ENCODE results near the gene DDX46. TPM values are rescaled to one million over a fixed set of nuclear protein-coding genes. Genes with fewer than 3 reads are reported as not detected.
A peak's percentile ranks its signal among the peaks of the same experiment; 100 is the strongest.
"Not testable (repeated sequence)": the region's sequence is repeated elsewhere in the genome, so short reads cannot be mapped to it uniquely, and the experiment has no call there.

The DDX46 gene
- total RNA-seq, 1 donor from 2014 or later = 21.8 TPM

DNA sequence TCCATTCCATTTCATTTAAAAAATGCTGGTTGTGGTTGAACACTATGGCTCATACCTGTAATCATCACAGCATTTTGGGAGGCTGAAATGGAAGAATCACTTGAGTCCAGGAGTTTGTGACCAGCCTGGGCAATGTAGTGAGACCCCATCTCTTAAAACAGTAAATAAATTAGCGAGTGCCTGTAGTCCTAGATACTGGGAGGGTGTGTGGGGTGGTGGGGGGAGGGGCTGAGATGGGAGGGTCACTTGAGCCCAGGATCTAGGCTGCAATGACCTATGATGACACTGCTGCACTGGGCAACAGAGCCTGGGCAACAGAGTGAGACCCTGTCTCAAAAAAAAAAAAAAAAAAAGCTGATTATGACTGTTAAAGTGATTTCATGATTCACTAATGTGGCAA, 29.1 kb downstream of the DDX46 start:
- DNase-seq = no peak

DNA sequence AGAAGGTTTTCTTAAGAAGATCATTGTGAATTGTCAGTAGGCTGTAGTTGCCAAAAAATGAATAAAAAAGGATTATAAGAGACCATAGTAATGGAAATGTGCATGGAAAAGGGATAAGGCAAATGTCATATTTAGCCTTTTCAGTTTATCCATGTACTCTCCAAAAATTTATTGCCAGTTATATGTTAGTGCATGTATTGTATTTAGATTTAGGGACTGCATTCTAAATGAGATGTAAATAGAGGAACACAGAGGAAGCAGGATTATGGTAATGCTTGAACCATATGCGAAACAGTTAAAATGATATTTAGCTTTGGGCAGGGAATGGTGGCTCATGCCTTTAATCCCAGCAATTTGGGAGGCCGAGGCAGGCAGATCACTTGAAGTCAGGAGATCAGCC, 33.0 kb downstream of the DDX46 start:
- no peak for DNase-seq

GRCh38 chr5:134792286-134792685, 33.7 kb downstream of the DDX46 start:
- no peak for DNase-seq

DNA sequence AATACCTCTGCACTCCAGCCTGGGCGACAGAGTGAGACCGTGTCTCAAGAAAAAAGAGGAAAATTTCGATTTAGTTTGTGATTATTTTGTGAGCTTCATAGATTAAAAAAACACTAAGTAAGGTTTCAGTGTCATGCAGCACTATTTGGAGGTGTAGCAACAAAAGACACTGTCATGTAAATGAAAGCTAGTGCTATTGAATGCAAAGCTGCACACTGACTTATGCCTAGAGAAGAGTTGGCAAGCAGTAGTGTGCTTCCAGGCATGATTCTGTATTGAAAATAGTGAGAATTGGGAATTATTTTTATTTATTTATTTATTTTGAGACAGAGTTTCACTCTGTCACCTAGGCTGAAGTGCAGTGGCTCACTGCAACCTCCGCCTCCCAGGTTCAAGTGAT, 34.5 kb downstream of the DDX46 start:
- no peak for DNase-seq

GRCh38 chr5:134794082-134794481, 35.5 kb downstream of the DDX46 start:
- peak; percentile 45 for DNase-seq

- no peak for DNase-seq
These were observed 36.2 kb downstream of the DDX46 start for GRCh38 chr5:134794819-134795218.

DNA sequence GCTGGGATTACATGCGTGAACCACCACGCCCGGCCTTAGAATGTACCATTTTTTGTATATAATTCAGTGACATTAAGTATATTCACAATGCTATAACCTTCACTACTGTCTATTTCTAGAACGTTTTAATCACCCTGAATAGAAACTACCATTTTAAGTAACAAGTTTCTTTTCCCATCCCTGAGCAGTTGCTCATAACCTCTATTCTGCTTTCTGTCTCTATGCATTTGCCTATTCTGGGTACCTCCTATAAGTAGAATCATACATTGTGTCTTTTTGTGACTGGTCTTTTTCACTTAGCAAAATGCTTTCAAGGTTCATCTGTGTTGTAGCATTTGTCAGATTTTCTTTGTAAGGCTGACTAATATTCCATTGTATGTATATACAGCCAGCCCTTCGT, 39.9 kb downstream of the DDX46 start:
- DNase-seq = no peak

DNA sequence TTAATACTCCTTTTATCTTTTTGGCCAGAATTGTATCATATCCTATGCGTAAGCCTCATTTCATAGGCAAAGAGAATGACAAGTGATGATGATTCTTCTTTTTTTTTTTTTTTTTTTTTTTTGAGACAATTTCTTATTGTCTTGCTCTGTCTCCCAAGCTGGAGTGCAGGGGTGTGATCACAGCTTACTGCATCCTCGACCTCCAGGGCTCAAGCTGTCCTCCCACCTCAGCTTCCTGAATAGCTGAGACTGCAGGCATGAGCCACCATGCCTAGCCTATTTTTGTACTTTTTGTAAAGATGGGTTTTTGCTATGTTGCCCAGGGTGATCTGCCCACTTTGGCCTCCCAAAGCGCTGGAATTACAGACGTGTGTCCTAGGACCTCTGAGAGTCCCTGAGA, 45.2 kb downstream of the DDX46 start:
- DNase-seq = no peak

GRCh38 chr5:134813407-134813806, 54.8 kb downstream of the DDX46 start:
- DNase-seq = no peak

- DNase-seq = no peak
These were observed 55.2 kb downstream of the DDX46 start for GRCh38 chr5:134813827-134814226.

DNA sequence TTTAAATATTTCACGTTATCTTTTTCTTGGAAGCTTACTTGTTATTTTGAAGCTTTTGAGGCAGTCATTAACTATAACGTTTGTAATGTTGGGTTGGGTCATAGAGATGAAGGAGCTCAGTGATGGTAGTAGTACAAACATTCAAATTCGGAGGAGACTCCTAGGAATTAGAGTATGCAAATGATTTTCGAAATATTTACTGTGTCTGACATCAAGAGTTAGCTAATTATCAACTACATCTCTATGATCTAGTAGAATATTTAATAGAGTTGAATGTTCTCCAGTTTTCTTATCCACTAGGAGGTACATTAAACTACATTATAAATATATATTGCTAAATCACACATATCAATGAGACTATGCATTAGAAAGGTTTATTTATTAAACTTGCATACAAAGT, 58.4 kb downstream of the DDX46 start:
- DNase-seq = no peak

DNA sequence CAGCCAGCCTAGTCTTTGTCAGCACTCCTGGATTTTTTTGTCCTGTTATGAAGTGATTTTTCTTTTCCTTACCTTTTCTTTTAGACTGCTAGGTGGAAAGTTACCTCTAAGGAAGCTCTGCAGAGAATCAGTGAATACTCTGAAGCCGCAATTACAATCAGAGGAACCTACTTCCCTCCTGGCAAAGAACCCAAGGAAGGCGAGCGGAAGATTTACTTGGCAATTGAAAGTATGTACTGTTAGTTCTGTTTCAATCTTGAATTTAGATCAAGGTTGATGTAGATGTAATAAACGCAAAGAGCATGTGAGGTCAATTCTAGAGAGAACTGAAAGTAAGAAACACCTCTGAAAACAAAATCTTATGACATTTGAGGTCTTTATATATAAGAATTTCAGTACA, 60.2 kb downstream of the DDX46 start:
- DNase-seq = no peak

- DNase-seq = no peak
These were observed 60.9 kb downstream of the DDX46 start for GRCh38 chr5:134819407-134819963.

DNA sequence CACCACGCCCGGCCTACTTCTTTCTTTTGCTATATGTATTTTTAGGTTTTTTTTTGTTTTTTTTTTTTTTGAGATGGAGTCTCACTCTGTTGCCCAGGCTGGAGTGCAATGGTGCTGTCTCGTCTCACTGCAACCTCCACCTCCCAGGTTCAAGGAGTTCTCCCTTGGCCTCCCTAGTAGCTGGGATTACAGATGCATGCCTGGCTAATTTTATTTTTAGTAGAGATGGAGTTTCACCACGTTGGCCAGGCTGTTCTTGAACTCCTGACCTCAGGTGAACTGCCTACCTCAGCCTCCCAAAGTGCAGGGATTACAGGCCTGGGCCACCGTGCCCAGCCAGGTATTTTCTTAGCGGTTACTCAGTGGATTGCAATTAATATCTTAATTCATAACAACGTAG, 63.3 kb downstream of the DDX46 start:
- DNase-seq = no peak

GRCh38 chr5:134824681-134825080, 66.1 kb downstream of the DDX46 start:
- DNase-seq = no peak

- no peak for DNase-seq
These were observed 66.6 kb downstream of the DDX46 start for GRCh38 chr5:134825212-134825611.

- no peak for DNase-seq
These were observed 74.9 kb downstream of the DDX46 start for GRCh38 chr5:134833340-134834032.

- DNase-seq = no peak
These were observed 77.0 kb downstream of the DDX46 start for GRCh38 chr5:134835623-134836022.

DNA sequence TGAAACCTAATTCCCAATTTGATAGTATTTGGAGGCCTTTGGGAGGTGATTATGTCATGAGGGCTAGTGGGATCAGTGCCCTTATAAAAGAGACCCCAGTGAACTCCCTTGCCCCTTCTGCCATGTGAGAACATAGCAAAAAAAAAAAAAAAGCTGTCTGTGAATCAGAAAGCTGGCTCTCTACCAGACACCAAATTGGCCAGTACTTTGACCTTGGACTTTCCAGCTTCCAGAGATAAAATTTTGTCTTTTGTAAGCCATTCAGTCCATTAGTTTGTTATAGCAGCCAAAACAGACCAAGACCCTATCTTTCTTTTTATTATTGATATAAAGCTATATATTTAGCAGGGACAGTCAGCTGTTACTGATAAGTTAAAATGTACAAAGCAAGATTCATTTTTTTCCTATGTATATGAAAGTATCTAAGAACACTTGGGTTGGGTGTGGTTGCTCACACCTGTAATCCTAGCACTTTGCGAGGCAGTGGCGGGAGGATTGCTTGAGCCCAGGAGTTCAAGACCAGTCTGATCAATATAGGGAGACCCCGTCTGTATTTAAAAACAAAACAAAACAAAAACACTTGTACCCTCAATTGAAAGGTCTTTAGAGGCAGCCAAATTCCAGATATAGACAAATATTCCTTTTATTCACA, 79.1 kb downstream of the DDX46 start:
- no peak for DNase-seq

DNA sequence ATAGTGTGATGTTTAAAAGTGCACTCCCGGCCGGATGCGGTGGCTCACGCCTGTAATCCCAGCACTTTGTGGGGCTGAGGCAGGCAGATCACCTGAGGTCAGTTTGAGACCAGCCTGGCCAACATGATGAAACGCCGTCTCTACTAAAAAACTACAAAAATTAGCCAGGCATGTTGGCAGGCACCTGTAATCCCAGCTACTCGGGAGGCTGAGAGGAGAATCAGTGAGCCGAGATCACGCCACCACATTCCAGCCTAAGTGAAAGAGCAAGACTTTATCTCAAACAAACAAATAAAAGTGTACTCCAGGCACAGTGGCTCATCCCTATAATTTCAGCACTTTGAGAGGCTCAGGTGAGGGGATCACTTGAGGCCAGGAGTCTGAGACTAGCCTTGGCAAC, 79.8 kb downstream of the DDX46 start:
- not testable (repeated sequence) for DNase-seq

- DNase-seq = no peak
These were observed 82.2 kb downstream of the DDX46 start for GRCh38 chr5:134840811-134841210.

DNA sequence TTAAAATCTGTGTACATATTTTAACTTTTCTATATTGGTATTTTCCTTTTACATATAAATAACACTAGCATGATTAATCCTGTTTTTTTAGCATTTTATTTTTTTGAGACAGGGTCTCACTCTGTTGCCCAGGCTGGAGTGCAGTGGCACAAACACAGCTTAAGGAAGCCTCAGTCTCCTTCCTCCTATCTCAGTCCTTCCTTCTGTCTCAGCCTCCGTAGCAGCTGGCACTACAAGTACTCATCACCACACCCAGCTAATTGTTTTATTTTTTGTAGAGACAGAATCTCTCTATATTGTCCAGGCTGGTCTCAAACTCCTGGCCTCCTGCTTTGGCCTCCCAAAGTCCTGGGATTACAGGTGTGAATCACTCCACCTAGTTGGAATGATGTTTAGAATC, 85.7 kb downstream of the DDX46 start:
- no peak for DNase-seq

DNA sequence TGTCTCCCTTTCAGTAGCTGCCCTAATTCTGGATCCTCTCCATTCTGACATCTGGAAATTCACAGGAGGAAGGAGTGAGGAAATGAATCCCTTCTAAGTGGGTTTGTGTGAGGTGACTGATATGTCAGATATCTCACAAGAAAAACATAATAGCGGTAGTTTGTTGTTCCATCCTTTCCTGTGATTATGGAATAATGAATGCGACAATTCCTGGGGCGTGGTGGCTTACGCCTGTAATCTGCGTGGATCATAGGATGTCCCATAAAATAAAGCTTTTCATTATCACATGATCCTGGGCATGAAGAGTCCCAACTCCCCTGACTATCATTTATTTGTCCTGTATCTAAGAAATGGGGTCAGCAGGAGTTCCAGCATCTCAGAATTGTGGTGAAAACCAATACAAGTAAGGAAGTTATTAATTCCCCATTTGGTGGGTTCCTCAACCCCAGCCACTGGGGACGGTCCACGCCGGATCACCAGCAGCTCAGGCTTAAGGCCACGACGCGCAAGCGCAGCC, 86.8 kb downstream of the DDX46 start:
- peak; percentile 63 for DNase-seq
